Measurements from ENCODE around the gene ARHGAP40.
"Not testable (repeated sequence)": the region's sequence is repeated elsewhere in the genome, so short reads cannot be mapped to it uniquely, and the experiment has no call there.

Gene ARHGAP40

DNA sequence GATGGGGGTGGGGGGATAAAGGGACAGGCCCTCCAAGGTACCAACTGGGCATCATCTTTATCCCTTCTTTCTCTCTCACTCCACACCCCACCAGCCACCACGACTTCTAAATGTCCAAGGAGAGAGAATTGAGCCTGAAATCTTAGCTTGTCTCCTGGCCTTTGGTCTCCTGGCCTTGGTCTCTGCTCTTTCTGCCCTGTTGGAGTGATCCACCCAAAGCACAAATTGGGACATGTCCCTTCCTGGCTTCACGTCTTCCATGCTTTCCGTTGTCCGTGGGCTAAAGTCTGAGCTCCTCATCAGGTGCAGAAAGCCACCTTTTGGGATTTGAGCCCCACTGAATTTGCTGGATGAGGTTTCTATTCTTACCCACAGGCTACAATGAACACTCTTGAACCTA, 12.3 kb upstream of the ARHGAP40 start:
- DNase-seq: no peak

DNA sequence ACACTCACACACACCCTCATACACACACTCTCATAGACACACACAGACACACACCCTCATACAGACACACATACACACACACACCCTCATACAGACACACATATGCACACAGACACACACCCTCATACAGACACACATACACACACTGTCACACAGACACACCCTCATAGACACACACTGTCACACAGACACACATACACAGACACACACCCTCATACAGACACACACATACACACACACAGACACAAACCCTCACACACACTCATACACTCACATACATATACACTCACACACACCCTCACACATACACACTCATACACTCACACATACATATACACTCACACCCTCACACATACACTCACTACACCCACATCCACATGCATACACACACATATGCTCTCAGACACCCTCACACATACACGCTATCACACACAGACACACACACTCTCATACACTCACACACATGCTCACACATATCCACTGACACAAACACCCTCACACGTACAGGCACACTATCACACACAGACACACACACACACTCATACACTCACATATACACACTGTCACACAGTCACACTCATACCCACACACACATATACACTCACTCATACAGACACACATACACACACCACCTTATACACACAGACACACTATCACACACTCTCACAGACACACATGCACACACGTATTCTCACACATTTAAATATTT, 11.5 kb upstream of the ARHGAP40 start:
- DNase-seq: no peak

DNA sequence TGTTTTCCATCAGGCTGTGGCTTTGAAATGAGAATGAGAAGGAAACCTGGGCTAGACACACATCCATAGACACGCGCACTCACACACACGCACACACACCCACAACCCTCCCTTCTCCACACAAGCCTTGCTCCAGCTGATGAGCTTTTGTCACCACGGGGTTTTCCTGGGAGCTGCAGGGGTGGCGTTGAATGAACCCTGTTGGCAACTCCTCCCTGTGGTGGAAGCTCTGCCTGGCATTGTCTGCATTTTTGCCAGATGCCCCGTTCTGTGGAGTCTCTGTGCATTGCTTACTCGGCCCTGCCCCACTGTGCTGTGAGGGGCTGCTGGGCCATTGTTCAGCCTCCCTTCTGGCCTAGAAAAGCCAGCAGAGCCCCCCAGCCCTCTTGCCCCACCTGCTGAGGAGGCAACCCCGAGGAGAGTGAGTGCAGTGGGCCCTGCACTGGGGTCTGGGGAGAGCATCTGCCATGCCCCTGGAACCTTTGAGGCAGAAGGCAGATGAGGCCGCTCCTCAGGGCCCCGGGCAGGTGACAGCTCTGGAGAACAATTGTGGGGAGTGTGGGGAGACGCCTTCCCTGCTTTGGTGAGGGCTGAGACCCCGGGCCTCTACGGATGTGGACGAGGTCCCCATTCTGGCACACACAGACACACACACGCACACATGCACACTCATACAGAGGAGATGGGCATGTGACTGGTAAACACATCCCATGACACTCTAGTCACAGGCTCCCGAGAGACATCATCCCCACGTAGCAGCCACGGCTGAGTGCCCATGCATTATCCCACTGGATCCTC, 10.7 kb upstream of the ARHGAP40 start:
- no peak for DNase-seq

DNA sequence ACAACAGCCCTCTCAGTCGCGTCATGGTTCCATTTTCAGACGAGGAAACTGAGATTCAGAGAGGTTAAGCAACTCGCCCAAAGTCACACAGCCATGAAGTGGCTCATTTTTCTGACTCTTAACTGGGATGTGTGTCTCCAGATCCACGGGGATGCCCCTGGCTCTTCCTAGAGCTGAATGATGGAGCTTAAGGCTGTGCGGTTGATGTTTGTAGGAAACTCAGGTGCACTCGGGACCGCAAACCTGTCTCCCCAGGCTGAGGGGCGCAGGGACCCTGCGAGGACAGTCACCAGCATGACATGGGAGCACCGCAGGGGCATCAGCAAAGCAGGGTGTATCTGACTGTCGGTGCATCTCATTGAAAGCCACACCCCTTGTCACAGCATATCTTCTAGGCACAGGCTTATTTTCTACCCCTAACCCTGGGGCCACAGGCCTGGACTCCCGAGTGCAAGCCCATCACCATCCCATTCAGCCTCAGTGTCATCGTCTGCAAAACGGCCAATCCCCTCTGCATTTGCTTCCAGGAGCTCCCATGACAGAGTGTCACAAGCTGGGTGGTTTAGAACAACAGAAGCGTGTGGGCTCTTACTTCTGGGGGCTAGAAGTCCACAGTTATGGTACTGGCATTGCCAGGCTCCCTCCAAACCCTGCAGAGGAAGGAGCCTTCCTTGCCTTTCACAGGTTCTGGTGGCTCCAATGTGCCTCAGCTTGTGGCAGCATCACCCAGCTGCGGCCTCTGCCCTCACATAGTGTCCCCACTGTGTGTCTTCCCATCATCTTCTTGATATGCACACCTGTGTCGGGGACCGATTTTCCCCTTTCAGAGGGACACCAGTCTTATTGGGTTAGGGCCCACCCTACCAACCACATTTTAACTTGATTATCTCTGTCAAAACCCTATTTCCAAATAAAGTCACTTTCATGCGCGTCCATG, 9.9 kb upstream of the ARHGAP40 start:
- no peak for DNase-seq

DNA sequence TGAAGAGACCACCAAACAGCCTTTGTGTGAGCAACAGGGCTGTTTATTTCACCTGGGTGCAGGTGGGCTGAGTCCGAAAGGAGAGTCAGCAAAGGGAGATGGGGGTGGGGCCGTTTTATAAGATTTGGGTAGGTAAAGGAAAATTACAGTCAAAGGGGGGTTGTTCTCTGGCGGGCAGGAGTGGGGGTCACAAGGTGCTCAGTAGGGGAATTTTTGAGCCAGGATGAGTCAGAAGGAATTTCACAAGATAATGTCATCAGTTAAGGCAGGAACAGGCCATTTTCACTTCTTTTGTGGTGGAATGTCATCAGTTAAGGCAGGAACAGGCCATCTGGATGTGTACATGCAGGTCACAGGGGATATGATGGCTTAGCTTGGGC, 9.2 kb upstream of the ARHGAP40 start:
- not testable (repeated sequence) for DNase-seq

DNA sequence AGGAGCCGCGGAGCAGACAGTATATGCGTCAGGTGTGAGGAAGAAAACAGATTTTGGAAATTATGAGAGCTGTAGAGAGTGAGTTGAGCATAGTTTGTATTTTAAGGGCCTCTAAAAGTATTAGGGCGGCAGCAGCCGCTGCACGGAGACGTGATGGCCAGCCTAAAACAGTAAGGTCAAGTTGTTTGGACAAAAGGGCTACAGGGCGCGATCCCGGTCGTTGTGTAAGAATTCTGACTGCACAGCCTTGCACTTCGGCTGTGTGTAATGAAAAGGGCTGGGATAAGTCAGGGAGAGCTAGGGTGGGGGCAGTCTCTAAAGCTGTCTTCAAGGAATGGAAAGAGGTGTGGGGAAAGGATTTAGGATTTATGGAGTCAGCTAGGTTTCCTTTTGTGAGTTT, 7.3 kb upstream of the ARHGAP40 start:
- DNase-seq: not testable (repeated sequence)

DNA sequence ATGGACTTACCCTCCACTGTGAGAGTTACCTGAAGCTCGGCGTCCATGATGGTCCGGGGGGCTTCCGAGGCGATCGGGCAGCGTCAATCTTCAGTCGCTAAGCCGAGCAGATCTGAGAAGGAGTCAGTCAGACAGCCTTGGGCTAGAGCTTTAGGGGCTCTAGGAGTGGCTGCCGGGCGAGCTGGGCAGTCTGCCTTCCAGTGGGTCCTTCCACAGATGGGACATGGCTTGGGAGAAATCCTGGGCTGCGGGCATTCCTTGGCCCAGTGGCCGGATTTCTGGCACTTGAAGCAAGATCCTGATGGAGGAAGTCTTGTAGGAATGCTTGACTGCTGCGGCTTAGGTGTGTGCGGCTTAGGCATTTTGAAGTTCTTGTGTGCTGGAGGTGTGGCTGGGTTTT, 5.7 kb upstream of the ARHGAP40 start:
- not testable (repeated sequence) for DNase-seq

DNA sequence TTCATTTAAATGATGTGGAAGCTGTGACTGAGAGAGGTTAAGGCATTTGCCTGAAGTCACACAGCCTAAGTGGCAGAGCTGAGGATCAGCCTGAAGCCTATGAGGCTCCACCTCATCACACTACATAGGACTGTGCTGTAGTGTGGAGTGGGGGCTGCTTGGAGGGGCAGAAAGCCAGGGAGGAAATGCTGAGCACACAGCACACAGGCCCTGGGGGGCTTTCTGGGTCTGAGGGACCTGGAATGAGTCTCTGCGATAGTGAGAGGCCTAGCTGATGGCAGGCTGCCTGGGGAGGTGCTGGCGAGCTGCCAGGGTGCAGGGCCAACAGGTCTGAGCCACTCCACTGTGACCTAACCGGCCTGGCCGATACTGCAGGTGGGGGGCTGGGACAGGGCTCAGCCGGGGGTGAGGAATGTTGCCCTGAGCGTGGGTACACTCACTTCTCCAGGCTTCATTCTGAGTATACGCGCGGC, 2.2 kb upstream of the ARHGAP40 start:
- no peak for DNase-seq

DNA sequence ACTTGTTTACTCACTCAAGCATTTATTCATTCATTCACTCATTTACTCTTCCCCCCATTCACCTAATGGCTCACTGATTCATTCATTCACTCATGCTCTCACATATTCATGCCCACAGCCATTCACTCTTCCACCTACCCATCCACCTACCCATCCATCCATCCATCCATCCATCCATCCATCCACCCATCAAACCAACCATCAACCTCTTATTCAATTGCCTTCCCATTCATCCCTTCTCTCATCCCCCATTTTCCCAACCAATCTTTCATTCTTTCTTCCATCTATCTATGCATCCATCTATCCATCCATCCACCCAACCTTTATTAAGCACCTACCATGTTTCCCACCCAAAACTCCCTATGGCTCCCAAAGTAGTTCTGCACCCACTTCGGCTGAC, 1.6 kb upstream of the ARHGAP40 start:
- no peak for DNase-seq

DNA sequence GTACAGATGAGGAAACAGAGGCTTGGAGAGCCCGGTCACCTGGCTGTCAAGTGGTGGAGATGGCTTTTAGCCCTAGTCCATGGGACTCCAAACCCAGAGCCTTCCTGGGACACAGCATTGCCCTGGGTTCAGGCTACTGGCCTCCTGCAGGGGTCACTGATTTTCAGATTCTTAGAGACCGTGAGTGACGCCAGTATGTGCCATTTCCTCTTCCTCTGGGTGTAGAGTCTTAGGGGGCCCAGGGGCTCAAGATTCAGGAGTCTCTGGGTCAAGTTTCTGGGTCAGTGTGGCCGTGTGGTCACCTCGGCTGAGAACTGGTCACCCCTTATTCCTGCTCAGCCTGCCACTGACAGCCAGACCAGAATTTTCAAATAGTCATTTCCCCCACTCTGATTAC, 574 bp downstream of the ARHGAP40 start:
- no peak for DNase-seq

DNA sequence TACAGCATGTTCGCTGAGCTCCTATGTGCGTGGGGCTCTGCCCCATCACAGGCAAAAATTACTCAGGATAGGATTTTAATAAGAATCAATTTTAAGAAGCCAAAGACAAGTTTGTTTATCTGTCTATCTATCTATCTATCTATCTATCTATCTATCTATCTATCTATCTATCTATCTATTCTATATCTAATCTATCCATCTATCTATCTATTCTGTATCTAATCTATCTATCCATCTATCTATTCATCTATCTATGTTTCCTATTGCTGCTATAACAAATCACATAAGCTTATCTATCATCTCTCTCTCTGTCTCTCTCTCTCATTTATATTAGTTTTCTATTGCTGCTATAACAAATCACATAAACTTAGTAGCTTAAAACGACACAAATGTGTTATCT, 1.7 kb downstream of the ARHGAP40 start:
- DNase-seq: no peak

DNA sequence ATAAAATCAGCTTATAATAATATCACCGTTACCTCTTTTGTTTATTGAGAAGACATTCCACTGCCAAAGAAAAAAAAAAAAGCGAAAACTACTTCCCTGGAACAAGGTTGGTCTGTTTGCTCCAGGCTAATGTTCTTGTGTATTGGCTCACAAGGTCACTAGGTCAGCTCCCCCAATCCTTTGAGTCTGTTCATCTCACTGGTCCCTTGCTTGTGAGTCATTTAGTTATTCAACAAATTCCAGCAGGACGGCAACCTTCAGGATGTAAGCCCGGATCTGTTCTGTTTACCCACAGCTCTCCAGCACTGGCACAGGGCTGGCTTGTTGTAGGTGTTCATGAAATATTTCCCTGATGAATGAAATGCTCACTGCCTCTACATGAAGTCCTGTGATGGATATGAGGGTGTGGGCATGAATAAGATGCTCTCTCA, 3.3 kb downstream of the ARHGAP40 start:
- no peak for DNase-seq

DNA sequence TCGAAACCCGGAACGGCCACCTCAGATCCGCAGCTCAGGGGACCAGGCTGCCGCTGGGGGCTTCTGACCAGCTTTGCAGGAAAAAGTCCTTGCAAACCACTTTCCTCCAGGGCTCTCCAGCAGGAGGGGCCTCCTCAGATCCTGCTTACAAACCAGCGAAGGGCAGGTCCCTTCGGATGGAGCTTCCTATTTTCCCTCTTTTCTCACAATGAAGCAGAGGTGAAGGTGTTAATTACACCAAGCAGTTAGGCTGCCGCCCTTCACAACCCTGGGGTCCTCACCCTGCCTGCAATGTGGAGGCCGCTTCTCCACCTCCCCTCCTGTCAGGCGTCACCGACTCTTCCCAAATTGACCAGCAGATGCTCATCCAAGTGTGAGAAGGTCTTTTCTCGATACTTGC, 5.7 kb downstream of the ARHGAP40 start:
- DNase-seq: no peak

DNA sequence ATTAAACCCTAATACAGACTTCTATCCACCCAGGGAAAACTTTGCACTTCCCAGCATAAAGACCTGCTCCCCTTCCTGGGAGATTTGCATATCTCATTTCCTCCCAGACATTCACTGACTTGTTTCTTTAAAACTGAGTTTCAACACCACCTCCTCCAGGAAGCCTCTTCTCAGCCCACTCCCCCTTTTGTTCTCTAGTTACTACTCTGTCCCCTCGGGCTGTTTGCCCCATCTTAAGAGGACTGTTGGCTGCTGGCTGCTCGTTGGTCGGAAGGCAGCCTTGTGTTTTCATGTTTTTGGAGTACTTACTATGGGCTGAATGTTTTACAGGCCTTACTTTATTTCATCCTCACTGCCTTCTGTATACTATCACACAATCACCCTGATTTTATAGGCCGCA, 6.6 kb downstream of the ARHGAP40 start:
- DNase-seq: no peak

DNA sequence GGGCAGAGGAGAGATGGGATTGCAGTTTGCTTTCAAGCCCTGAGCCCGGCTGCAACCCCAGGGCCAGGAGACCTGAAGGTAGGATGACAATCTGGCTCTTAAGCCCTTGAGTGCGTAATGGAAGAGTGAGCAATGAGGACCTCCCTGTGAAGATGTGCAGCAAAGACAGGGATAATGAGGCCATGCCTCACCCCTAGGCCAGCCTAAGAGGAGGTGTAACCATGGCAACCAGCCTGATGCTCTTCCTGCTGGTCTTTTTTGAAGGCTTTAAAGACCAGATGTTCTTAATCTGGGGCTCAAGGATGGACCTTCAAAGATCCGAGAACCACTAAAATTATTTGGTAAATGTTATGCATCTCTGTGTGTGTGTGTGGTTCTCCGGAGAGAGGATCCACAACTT, 8.2 kb downstream of the ARHGAP40 start:
- no peak for DNase-seq

DNA sequence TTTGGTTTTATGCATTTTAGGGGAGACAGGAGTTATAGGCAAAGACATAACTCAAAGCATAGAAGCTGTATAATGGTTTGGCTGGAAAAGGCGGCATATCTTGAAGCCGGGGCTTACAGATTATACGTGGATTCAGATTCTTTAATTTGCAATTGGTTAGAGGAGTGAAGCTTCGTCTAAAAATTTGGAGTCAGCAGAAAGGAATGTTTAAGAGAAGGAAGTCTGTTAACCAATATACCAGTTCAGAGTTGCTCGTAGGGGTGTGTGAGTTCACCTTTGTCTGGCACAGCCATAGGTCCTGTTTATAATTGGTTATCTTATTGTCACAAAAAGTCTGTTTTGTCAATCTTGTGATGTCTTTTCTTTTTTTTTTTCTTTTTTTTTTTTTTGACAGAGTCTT, 8.9 kb downstream of the ARHGAP40 start:
- no peak for DNase-seq

DNA sequence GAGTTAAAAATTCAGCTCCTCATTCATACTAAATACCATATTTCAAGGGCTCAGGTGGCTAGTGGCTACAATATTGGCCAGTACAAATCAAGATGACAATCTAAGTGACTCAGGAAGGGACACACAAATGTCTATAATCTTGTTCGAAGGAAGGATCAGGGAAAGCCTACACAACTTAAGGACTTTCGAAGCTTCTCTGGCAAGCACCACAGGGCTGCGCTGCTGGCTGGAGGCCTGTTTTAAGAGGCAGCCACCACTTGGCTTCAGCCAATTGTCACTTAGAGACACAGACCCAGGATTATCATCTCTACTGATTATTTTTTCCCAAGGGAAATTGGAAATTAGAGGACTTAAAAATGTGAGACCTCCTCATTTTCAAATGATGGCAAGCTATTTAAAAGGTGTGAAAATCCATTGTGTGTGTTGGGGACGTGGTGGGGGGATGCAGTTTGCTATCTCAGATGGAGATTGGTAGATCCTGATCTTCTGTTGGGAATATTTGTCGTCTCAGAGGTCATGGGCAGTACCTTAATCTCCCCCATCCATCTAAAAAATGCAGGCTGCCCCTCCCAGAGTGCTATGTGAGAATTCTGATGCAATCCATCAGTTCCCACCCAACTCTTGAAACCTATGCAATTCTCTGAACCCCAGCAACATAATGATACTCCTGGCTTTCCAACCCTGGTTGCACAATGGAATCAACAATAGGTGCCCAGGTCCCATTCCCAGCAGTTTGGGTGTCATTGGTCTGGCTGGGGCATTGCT, 11.3 kb downstream of the ARHGAP40 start:
- DNase-seq: no peak

DNA sequence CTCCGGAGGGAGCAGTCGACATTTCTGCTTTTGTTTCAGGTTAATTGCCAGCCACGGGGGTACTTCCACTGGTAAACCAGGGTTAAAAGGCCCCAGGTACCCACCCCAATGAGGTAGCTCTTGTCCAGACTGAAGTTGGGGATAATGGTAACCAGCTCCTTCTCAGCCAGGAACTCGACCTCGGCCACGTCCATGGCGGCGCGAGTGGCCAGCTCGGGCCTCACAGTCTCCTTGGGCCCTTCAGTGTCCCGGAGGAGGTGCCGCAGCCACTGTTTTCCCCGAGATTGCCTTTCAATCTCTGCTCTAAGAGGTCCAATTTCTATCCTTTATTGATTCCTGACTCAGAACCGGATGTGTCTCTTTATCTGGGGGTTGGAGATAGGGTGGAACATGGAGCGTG, 13.7 kb downstream of the ARHGAP40 start:
- no peak for DNase-seq

DNA sequence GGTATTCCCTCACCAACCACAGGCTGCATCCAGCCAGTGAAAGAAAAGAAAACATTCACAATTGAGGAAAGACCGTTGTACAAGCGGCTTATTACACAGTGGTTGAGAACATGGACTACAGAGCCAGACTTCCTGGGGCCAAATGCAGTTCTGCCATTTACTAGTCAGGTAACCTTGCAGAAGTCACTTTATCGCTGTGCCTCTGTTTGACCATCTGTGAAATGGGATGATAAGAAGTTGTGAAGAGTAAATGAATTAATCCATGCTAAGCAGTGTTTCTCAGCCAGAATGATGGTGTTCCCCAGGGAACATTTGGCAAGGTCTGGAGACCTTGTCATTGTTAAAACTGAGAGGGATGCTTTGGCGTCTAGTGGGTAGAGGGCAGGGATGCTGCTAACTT, 14.8 kb downstream of the ARHGAP40 start:
- DNase-seq: no peak

DNA sequence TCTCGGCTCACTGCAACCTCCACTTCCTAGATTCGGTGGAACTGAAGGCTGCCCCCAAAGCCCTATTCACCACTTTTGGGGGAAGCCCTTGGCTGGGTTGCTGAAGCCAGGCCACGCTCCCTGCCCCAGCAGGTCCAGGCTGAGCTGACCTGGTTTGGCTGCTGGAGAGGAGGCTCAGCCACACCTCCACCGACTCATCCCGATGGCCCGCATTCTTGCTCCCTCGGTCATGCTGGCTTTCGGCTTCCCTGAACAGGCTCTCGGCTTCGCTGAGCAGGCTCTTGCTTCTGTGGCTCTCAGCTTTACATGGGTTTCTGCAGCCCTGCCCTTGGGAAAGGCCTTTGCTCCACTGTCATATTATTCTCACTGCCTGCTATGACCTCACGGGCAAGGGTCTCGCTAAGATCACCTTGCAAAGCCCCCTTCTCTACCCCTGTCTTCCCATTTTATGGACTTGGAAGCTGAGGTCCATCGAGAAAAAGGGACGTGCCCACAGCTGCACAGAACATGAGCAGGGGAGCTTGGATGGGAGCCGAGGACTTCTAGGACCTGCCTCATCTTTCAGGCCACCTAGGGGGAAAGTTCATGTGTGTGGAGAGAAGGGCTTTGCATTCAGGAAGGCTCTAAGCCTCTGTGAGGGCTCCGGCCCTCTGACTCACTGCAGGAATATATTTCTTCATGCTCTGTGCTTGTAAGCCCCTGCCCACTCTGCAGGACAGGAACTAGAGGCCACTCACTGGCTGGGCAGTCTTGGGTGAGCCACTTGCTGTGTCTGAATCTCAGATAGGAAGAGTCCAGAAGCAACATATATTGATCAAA, 15.6 kb downstream of the ARHGAP40 start:
- no peak for DNase-seq

DNA sequence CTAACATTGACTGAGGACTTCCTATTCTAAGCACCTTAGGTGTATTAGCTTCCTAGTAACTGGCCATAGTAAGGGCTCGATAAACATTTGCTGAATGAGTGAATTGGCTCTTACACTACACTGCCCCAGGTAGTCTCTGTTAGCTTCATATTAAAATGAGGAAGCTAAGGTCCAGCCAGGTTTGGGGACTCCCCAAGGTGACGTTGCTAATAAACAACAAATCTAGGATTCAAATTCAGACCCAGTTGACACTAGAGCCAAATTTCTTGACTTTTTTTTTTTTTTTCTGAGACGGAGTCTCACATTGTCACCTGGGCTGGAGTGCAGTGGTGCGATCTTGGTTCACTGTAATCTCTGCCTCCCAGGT, 16.2 kb downstream of the ARHGAP40 start:
- no peak for DNase-seq

DNA sequence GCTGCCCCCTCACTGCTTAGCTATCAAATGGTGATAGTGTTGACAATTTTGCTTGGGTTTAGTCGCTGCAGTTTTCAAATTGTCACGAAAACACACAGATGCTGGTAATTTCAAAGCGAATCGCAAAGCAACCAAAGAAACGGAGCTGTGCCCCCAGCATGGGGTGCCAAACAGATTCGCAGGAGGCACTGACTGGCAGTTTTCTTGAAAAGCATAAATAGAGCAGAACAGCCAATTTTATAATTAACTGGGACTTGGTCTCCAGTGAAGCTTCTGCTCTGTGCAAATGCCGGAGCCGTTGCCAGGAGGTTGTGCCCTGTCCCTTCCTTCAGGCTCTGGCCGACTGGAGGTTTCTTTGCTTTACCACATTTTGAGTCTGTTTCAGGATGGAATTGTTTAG, 18.8 kb downstream of the ARHGAP40 start:
- no peak for DNase-seq

Measured in stimulated activated CD4-positive, alpha-beta T cell treated with anti-CD3 and anti-CD28 coated beads, Interleukin-12 subunit alpha, Interleukin-12 subunit beta, amount 100 ng/mL, for 4 hours (primary cell).